Posterior cingulate gyrus (tissue), 11 donors: ENCODE data around the gene FBXO45.
A peak's percentile ranks its signal among the peaks of the same experiment; 100 is the strongest.
"Not testable (repeated sequence)": the region's sequence is repeated elsewhere in the genome, so short reads cannot be mapped to it uniquely, and the experiment has no call there.

Experiments used
- DNase-seq, 10 donors: peaks; one replicate each; pipeline versions ENCODE4 v3.0.0 to v3.0.0-alpha.2; 2020 to 2021; ENCODE audit warnings: mixed read lengths in 3 of 10
- intact Hi-C: fragments of 100-400 bp; cut with DNase I; formaldehyde crosslinking; loops from one replicate; pipeline ENCODE4 v1.15.1; 2023

The FBXO45 gene

DNA sequence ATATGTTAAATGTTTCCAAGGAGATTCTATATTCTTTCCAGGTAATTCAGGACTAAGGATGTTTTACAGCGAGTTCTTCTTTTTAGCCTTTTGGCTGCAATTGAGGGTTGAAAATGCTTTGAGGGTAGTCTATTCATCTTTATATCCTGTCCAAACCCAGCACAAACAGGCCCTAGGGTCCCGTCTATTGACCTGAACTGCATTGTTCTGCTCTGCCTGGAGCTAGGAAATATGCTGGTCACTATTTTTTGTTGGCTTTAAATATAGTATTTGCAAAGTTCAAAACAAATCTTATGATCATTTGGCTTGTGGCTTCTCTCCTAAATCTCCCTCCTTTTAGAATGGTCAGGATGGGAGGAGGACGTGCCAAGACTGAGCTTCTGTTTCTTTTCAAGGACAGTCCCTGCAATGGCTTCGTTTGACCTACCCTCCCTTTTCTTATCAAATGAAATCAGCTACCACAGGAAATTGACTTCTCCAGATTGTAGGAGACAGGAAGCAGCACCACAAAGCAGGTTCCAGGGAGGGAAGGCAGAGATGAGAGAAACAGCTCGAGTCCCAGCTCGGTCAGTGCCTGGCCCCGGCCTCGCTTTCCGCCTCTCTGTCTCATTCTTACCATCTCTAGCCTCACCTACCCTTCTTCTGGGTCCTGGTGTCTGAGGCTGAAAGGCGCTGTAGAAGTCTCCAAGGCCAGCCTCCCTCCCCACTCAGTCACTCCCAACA, 43.5 kb downstream of the FBXO45 start:
- peak in 1 of 10 donors; percentile 27 for DNase-seq
- intact Hi-C loops: no loop called here

DNA sequence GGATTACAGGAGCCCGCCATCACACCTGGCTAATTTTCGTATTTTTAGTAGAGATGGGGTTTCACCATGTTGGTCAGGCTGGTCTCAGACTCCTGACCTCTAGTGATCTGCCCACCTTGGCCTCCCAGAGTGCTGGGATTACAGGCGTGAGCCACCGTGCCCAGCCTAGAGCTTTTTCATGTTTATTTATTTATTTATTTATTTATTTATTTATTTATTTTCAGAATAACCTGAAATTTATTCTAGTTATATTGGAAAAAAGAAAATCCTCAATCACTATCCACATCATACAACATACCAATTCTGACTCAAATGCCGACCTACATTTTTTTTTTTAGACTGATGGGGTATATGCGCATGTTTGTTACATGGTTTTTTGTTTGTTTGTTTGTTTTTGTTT, 46.8 kb downstream of the FBXO45 start:
- intact Hi-C loops: not testable (repeated sequence)
- peak in 1 of 10 donors; percentile 5 for DNase-seq

DNA sequence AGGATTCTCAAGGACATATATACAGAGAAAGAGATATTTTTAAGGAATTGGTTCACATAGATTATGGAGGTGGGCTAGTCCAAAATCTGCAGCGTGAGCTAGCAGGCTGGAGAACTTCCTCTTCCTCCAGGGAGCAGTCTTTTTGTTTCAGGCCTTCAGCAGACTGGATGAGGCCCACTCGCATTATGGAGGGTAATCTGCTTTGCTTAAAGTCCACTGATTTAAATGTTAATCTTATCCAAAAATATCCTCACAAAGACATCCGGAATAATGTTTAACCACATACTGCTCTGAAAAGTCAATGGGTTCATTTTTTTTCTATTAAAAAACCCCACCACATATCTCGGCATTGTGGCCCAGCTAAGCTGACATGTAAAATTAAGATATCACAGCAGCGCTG, 48.8 kb downstream of the FBXO45 start:
- intact Hi-C loops: no loop called here
- DNase-seq: no peak

- DNase-seq: no peak
- intact Hi-C loops: no loop called here
Observed at GRCh38 chr3:196619223-196619622, 50.8 kb downstream of the FBXO45 start.

- DNase-seq, intact Hi-C loops: not testable (repeated sequence)
Observed at GRCh38 chr3:196619627-196620026, 51.2 kb downstream of the FBXO45 start.

GRCh38 chr3:196620161-196620604, 51.7 kb downstream of the FBXO45 start:
- DNase-seq: no peak
- intact Hi-C loops: no loop called here

DNA sequence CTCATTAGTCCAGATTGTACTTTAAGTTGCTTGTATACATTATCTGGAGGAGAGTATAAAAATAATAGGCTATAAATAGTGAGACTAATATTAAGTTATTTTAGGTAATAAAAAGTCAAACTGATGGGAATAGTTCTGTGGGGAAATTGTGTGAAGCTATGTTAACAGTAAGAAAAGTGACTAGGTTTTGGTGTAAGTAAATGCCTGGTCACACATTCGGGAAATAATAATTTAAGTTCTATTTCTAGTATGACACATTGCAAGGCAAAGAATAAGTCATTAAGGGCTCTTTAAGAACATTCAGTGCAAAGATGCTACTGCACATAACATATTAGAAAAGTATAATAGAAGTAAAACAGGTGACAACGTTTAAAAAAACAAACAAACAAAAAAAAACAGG, 52.2 kb downstream of the FBXO45 start:
- no peak for DNase-seq
- intact Hi-C loops: no loop called here

DNA sequence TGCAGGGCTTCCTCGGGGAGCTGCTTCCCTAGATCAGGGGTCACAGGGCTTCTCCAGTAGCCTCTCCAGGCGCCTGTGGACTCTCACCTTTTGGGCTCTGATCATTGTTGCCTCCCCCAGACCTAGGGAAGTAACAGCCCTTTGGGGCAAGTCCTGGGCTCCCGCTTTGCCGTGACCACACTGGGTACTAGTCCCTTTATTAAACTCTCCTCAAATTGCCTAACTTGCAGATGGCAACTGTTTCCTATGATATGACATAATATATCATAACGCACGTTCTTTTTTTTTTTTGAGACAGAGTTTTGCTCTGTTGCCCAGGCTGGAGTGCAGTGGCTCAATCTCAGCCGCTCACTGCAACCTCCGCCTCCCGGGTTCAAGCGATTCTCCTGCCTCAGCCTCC, 53.2 kb downstream of the FBXO45 start:
- no peak for DNase-seq
- intact Hi-C loops: no loop called here

- no peak for DNase-seq
- intact Hi-C loops: no loop called here
Observed at GRCh38 chr3:196624067-196624790, 55.8 kb downstream of the FBXO45 start.

DNA sequence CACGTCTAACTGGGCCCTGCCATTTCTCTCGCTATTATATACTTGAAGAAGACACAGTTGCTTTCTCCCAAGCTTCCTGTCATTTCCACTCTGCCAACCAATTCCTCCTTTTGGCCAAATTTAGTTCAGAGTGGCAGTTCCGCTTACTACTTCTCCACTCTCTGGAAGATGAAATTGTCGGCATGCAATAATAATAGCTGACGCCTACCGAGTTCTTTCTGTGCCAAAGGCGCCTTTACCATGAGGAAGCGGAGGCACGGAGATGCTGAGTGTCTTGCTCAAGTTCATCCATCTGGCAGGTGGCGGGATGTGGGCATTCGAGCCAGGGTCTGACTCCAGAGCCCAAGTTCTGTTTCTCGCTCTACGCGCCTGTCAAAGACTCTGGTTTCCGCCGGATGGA, 56.4 kb downstream of the FBXO45 start:
- DNase-seq: peak in 1 of 10 donors; percentile 85
- intact Hi-C loops: no loop called here

GRCh38 chr3:196625331-196625730, 56.9 kb downstream of the FBXO45 start:
- peak in 1 of 10 donors; percentile 5 for DNase-seq
- intact Hi-C loops: no loop called here

- DNase-seq: no peak
- intact Hi-C loops: no loop called here
Observed at GRCh38 chr3:196627918-196628231, 59.4 kb downstream of the FBXO45 start.

GRCh38 chr3:196629228-196629627, 60.8 kb downstream of the FBXO45 start:
- intact Hi-C loops: no loop called here
- no peak for DNase-seq

DNA sequence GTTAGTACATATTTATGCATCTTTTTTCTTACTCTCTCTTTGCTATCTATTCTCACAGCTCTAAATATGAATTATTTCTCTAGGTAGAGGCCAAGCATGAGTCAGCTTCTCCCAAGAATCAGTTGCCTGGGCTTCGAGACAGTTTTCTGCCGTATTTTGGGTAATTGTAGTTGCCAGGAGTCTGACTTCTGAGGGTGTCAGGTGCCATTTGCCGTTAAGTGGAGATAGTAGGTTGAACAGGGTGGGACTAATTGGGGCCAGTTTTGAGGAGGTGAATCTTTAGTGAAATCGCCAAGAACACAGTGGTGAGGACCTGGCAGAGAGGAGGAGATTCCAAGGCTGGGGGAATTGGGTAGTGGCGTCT, 63.2 kb downstream of the FBXO45 start:
- no peak for DNase-seq
- intact Hi-C loops: loop anchor here (2.0 kb wide), 1 partner anchor 23 kb away; no protein-coding TSS in a partner anchor

DNA sequence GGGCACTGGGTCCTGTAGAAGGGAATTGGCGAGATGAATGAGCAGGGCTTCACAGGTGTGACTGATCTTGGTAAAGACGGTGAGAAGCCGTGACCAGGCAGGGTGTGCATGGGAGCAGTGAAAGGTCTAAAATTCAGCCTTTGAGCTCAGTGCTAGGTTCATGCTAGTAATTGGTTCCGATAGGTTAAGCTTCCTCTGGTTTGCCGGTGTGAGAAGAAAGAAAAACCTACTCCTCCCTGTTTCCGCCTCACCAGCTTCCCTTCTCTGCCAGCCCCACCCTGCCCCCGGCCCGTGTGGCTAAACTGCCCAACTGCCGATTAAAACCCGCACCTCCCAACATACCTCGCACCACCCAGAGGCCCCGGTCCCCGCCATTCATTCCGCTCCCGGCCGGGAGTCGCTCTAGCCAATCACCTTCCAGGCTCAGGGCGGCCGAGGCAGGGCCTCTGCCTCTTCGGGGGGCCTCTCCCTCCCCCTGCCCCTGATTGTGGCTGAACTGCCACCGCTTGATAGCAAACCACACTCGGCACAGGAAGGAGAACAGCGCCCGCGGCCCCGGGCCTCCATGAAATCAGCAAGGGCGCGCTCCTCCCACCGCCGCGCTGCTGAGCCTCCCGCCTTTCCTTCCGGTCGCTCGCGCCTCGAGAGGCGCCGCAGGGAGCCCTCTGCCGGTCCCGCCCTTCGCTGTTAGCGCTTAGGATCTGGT, 63.7 kb downstream of the FBXO45 start:
- DNase-seq: peak; percentile 67 to 96 (median 81)
- intact Hi-C loops: loop anchor here (2.0 kb wide), 1 partner anchor 23 kb away; no protein-coding TSS in a partner anchor

GRCh38 chr3:196633555-196634151, 65.2 kb downstream of the FBXO45 start:
- DNase-seq: peak in 2 of 10 donors; percentile 32 to 57
- intact Hi-C loops: loop anchor here (2.0 kb wide), 1 partner anchor 25 kb away; no protein-coding TSS in a partner anchor

GRCh38 chr3:196634224-196634623, 65.8 kb downstream of the FBXO45 start:
- DNase-seq: peak in 2 of 10 donors; percentile 30 to 52
- intact Hi-C loops: no loop called here

GRCh38 chr3:196634829-196635228, 66.4 kb downstream of the FBXO45 start:
- intact Hi-C loops: no loop called here
- DNase-seq: peak in 2 of 10 donors; percentile 67 to 77

DNA sequence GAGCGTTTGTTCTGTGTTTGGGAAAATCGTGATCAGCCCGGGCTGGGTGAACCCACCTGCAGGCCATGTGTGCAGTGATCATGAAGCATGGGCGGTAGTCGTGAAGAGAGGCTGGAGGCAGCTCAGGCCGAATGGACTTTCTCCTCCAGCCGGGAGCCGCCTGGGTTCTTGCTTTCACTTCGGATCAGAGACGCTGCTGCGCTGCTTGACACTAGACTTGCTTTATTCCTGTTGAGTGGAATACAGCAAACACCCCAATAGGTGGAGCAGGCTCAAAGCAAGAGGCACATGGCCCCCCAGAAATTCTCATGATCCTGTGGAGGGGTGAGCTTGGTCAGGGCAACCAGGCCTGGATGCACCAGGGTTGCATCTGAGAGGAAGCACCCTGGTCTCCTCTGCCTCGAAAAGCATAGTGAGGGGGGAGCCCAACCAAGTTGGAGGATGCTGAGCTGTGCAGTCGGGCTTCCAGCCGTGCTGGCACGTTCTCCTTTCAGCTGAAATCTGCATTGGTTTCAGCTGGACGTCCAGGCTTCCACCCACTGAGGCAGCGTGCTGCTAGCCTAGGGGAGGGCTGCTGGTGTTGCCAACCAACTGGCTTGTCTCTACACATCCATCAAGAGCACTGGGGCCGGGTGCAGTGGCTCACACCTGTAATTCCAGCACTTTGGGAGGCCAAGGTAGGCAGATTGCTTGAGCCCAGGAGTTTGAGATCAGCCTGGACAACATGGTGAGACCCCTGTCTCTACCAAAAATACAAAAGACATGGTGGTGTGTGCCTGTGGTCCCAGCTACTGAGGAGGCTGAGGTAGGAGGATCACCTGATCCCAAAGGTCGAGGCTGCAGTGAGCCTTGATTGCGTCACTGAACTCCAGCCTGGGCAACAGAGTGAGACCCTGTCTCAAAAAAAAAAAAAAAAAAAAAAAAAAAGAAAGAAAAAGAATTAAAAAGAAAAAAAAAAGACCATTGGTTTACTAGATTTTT, 68.2 kb downstream of the FBXO45 start:
- DNase-seq: peak in 2 of 10 donors; percentile 57 to 76
- intact Hi-C loops: no loop called here

DNA sequence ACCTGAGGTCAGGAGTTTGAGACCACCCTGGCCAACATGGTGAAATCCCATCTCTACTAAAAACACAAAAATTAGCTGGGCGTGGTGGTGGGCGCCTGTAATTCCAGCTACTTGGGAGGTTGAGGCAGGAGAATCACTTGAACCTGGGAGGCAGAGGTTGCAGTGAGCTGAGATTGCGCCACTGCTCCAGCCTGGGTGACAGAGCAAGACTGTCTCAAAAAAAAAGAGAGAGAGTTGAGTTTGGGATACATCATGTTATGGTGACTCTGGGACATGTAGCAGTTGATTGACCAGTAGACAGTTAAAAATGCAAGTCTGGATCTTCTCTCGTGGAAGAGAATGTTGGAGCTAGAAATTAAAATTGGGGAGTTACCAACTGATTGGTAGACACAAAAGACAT, 69.5 kb downstream of the FBXO45 start:
- DNase-seq: peak in 2 of 10 donors; percentile 1 to 19
- intact Hi-C loops: not testable (repeated sequence)
